Breast epithelium (tissue), 3 donors: ENCODE results near the gene NELFE.

ENCODE experiments used
- POLR2A ChIP-seq: fragments of 450-650 bp; IDR thresholded peaks from one replicate; pipeline ENCODE4 v1.6.1; 2016; ENCODE audit warnings: antibody characterized with exemption, mild to moderate bottlenecking, moderate library complexity
- POLR2AphosphoS5 ChIP-seq, 3 donors: sonication (generic); formaldehyde crosslinking; IDR thresholded peaks; one replicate each; pipeline ENCODE4 v1.6.1; 2017; ENCODE audit warnings: antibody characterized with exemption in 3 of 3
- TF ChIP-seq, protein P1 (sequence below), 3 donors: fragments of 450-650 bp; IDR thresholded peaks; one replicate each; pipeline ENCODE4 v1.5.1; 2016 to 2017; ENCODE audit warnings: antibody characterized with exemption in 3 of 3, mild to moderate bottlenecking in 3 of 3, moderate library complexity in 3 of 3

GRCh38 chr6:31956796-31957195 lies 2.0 kb downstream of the NELFE start:
- TF ChIP-seq, protein P1, sequence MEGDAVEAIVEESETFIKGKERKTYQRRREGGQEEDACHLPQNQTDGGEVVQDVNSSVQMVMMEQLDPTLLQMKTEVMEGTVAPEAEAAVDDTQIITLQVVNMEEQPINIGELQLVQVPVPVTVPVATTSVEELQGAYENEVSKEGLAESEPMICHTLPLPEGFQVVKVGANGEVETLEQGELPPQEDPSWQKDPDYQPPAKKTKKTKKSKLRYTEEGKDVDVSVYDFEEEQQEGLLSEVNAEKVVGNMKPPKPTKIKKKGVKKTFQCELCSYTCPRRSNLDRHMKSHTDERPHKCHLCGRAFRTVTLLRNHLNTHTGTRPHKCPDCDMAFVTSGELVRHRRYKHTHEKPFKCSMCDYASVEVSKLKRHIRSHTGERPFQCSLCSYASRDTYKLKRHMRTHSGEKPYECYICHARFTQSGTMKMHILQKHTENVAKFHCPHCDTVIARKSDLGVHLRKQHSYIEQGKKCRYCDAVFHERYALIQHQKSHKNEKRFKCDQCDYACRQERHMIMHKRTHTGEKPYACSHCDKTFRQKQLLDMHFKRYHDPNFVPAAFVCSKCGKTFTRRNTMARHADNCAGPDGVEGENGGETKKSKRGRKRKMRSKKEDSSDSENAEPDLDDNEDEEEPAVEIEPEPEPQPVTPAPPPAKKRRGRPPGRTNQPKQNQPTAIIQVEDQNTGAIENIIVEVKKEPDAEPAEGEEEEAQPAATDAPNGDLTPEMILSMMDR (IDR thresholded peaks at IDR 0.05), result no peak
- TF ChIP-seq POLR2A (no peak), POLR2AphosphoS5 (IDR thresholded peaks at IDR 0.05) (no peak)
